Vagina (tissue), 2 donors: ENCODE results near the gene WDR38.
"Not testable (repeated sequence)": the region's sequence is repeated elsewhere in the genome, so short reads cannot be mapped to it uniquely, and the experiment has no call there.

ENCODE experiments used
- POLR2A ChIP-seq, 2 donors: fragments of 450-650 bp; IDR thresholded peaks; one replicate each; pipeline ENCODE4 v1.6.1; 2017; ENCODE audit warnings: antibody characterized with exemption in 2 of 2, mild to moderate bottlenecking in 2 of 2, moderate library complexity in 2 of 2
- POLR2AphosphoS5 ChIP-seq, 2 donors: sonication (generic); formaldehyde crosslinking; IDR thresholded peaks; one replicate each; pipeline ENCODE4 v1.9.0; 2017; ENCODE audit warnings: antibody characterized with exemption in 2 of 2, mild to moderate bottlenecking in 2 of 2, low read depth in 1 of 2; ENCODE audit not compliant: insufficient read depth in 1 of 2
- TF ChIP-seq, protein P1 (sequence below), 3 experiments: fragments of 450-650 bp in 2 of 3; fragments of 200-600 bp in 1 of 3; sonication (generic) in 1 of 3; IDR thresholded peaks; one replicate each; pipeline ENCODE4 v1.5.1; 2017 to 2019; ENCODE audit warnings: antibody characterized with exemption in 3 of 3, mild to moderate bottlenecking in 2 of 3, moderate library complexity in 2 of 3

DNA sequence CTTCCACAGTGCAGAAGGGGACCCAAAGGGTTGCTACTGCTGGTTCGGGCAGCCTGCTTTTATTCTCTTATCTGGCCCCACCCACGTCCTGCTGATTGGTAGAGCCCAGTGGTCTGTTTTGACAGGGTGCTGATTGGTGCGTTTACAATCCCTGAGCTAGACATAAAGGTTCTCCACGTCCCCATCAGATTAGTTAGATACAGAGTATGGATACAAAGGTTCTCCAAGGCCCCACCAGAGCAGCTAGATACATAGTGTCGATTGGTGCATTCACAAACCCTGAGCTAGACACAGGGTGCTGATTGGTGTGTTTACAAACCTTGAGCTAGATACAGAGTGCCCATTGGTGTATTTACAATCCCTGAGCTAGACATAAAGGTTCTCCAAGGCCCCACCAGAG is 15.1 kb upstream of the WDR38 start:
- TF ChIP-seq, protein P1, sequence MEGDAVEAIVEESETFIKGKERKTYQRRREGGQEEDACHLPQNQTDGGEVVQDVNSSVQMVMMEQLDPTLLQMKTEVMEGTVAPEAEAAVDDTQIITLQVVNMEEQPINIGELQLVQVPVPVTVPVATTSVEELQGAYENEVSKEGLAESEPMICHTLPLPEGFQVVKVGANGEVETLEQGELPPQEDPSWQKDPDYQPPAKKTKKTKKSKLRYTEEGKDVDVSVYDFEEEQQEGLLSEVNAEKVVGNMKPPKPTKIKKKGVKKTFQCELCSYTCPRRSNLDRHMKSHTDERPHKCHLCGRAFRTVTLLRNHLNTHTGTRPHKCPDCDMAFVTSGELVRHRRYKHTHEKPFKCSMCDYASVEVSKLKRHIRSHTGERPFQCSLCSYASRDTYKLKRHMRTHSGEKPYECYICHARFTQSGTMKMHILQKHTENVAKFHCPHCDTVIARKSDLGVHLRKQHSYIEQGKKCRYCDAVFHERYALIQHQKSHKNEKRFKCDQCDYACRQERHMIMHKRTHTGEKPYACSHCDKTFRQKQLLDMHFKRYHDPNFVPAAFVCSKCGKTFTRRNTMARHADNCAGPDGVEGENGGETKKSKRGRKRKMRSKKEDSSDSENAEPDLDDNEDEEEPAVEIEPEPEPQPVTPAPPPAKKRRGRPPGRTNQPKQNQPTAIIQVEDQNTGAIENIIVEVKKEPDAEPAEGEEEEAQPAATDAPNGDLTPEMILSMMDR (IDR thresholded peaks at IDR 0.05), result not testable (repeated sequence)
- TF ChIP-seq POLR2A (IDR thresholded peaks at IDR 0.05); POLR2AphosphoS5 (IDR thresholded peaks at IDR 0.05; ENCODE audit: insufficient read depth in 1 of 2, low read depth in 1 of 2): not testable (repeated sequence)
